Measurements from ENCODE around the gene LRMDA. TPM values are rescaled to one million over a fixed set of nuclear protein-coding genes. Genes with fewer than 3 reads are reported as not detected.

Gene LRMDA
- total and polyA plus RNA-seq, 2 of the 4 experiments (the other 2 are of a cell fraction): 0.07 TPM; not detected in 1

DNA sequence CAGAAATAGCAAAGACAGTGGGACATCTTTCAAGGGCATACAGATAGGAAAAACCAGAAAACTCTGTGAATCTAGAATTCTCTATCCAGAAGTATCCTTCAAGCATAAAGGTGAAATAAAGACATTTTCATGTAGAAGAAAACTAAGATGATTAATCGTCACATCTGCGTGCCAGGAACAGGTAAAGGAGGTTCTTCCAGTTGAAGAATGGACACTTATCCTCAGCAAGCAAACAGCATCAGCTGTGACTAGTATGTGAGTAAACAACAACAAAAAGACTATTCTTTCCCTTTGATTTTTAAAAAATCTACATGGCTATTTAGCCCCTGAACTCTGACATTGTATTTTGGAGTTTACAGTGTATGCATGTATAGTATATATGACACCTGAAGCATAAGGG lies 124.9 kb downstream of the LRMDA start:
- in situ Hi-C loops (cut with MboI; ENCODE audit: low sequenced_read_pairs): no loop called here
- H3K18ac ChIP-seq (ENCODE audit: low read depth, low read length): no peak overlapping the region
- CTCF ChIA-PET: no interaction called here
- no peaks in the 10 kb centered on the region for H3K36me3 ChIP-seq (ENCODE audit: control insufficient read depth, insufficient read depth, low read length)
- no peaks in the 10 kb centered on the region for H4K20me1 ChIP-seq (ENCODE audit: insufficient read depth, low read length)
- no CpG with 5 or more reads among the region's 2 CpGs for WGBS, 2 experiments (ENCODE audit: extremely low coverage in 2 of 2, insufficient read length in 1 of 2)
- H3K9me1 ChIP-seq (ENCODE audit: insufficient read depth, low read length): no peaks in the 10 kb centered on the region
- no peak overlapping the region for H4K8ac ChIP-seq (ENCODE audit: low read depth in 2 of 2, low read length in 2 of 2)
- TF ChIP-seq RCOR1 (IDR thresholded peaks at IDR 0.05; ENCODE audit: insufficient replicate concordance, low read length) (no peak), CEBPB (IDR thresholded peaks at IDR 0.05; ENCODE audit: low read depth, low read length) (no peak), MAFK (IDR thresholded peaks at IDR 0.05; ENCODE audit: low read depth, low read length) (no peak), ELK1 (IDR thresholded peaks at IDR 0.05; ENCODE audit: borderline replicate concordance, low read depth, low read length) (no peak), BHLHE40 (IDR thresholded peaks at IDR 0.05; ENCODE audit: low read depth, low read length) (no peak), SMC3 (IDR thresholded peaks at IDR 0.05; ENCODE audit: low read depth, low read length) (no peak), FOS (IDR thresholded peaks at IDR 0.05; ENCODE audit: low read depth, low read length) (no peak), NFE2L2 (IDR thresholded peaks at IDR 0.05; ENCODE audit: low read depth, low read length) (no peak)
- no peak overlapping the region for H2AK5ac ChIP-seq (ENCODE audit: low read depth, low read length)
- ATAC-seq (ENCODE audit: low read depth) (no peak), DNase-seq (no peak)
- H2AFZ ChIP-seq (replicated peaks; ENCODE audit: low read length, poor library complexity): no peak overlapping the region
- H3K4ac ChIP-seq (ENCODE audit: low read depth, low read length): no peak overlapping the region
- dilution Hi-C loops (cut with HindIII; ENCODE audit: low sequenced_read_pairs, unreplicated experiment): no loop called here
- H3K27ac ChIP-seq (ENCODE audit: insufficient read depth, low read length): no peak overlapping the region
- H2BK20ac ChIP-seq (ENCODE audit: low read depth, low read length): no peak overlapping the region
- H2BK120ac ChIP-seq (ENCODE audit: low read depth, low read length): no peak overlapping the region
- no peak overlapping the region for H3K14ac ChIP-seq (replicated peaks; ENCODE audit: low read depth, low read length)
- H3K9ac ChIP-seq (ENCODE audit: low read depth, low read length): no peak overlapping the region
- H4K5ac ChIP-seq (ENCODE audit: low read depth, low read length): no peak overlapping the region
- no peak overlapping the region for H2AK9ac ChIP-seq (replicated peaks; ENCODE audit: low read depth, low read length, poor library complexity)
- no peaks in the 10 kb centered on the region for H3K4me1 ChIP-seq (ENCODE audit: control insufficient read depth, insufficient read depth, low read length)
- no peak overlapping the region for H3K4me2 ChIP-seq (ENCODE audit: low read depth, low read length)
- POLR2A ChIA-PET (ENCODE audit: unreplicated experiment): no interaction called here
- BruUV-seq (replicated peaks): no TSS peak
- no peaks in the 10 kb centered on the region for H3K79me1 ChIP-seq (ENCODE audit: low read depth in 1 of 2, low read length in 2 of 2)
- no peaks in the 10 kb centered on the region for H3K27me3 ChIP-seq (ENCODE audit: control insufficient read depth, insufficient read depth, low read length)
- H3K56ac ChIP-seq (ENCODE audit: extremely low read depth, insufficient read depth, low read length): no peak overlapping the region
- H3K23ac ChIP-seq (ENCODE audit: low read depth, low read length): no peak overlapping the region
- H3K9me3 ChIP-seq (ENCODE audit: control insufficient read depth, insufficient read depth, low read length): no peaks in the 10 kb centered on the region
- intact Hi-C loops (cut with micrococcal nuclease): no loop called here
- no peak overlapping the region for H3K4me3 ChIP-seq (ENCODE audit: insufficient read depth, low read depth, low read length)
- H2BK5ac ChIP-seq (ENCODE audit: low read depth, low read length, poor library complexity, severe bottlenecking): no peak overlapping the region
- H2BK15ac ChIP-seq (ENCODE audit: low read depth, low read length): no peak overlapping the region
- H4K91ac ChIP-seq (ENCODE audit: insufficient read depth, low read depth, low read length): no peak overlapping the region

Measured in IMR-90 (cell line).